GM13977 (cell line): ENCODE measurements around the gene RASL11A.

ENCODE experiments used
- DNase-seq: peaks from one replicate; pipeline ENCODE4 v3.0.0; 2012; ENCODE audit warnings: low spot score
- CTCF ChIP-seq: IDR thresholded peaks from 2 replicates; pipeline ENCODE4 v1.5.1; 2012; ENCODE audit warnings: mild to moderate bottlenecking, control low read depth; ENCODE audit not compliant: insufficient read depth; ENCODE audit errors: extremely low read depth, missing control alignments
- in situ Hi-C: fragments of 300-500 bp; cut with MboI; formaldehyde crosslinking; loops from one replicate; pipeline ENCODE4 v1.12.0; 2022; ENCODE audit warnings: low sequenced_read_pairs, low pct_unique_long_range_greater_than_20kb, mixed read lengths, inconsistent platforms; ENCODE audit not compliant: unreplicated experiment

The RASL11A gene

DNA sequence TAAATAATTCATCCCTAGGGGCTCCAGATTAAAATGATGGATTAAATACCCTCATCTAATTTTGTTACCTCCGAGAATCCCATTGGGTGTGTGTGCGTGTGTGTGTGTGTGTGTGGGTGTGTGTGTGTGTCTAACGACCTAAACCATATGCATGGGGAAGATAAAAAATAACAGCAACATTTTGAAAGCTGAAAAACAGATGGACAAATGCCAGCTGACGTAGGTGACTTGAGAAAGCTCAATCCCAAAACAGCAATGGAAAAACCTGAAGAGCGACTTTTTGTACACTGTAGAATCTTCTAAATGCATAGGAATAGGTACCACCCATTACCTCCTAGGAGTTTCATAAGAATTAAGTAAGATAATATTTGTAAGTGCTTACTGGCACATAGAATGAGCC is 27.9 kb upstream of the RASL11A start:
- no peak for TF ChIP-seq CTCF
- in situ Hi-C loops: no loop called here

GRCh38 chr13:27245610-27246009 is 25.0 kb upstream of the RASL11A start:
- in situ Hi-C loops: no loop called here
- DNase-seq: no peak
- TF ChIP-seq CTCF: no peak

More for the DNA sequence above, 27.9 kb upstream of the RASL11A start:
- DNase-seq: no peak

GRCh38 chr13:27250833-27251165 is 19.8 kb upstream of the RASL11A start:
- in situ Hi-C loops: no loop called here
- no peak for TF ChIP-seq CTCF
- DNase-seq: no peak

- no peak for TF ChIP-seq CTCF
- in situ Hi-C loops: no loop called here
- DNase-seq: peak; percentile 87
Measured at GRCh38 chr13:27251166-27252091, 19.2 kb upstream of the RASL11A start, which contains the start of gene RPL21. Gene RPL21 (plus strand): TSS chr13:27251558. CDS start chr13:27253777, 2,219 bp downstream.

GRCh38 chr13:27252467-27252866 is 18.2 kb upstream of the RASL11A start:
- in situ Hi-C loops: no loop called here
- TF ChIP-seq CTCF: no peak
- no peak for DNase-seq

- no peak for TF ChIP-seq CTCF
- DNase-seq: no peak
- in situ Hi-C loops: no loop called here
Measured at GRCh38 chr13:27257233-27257568, 13.4 kb upstream of the RASL11A start.
